ENCODE data around the gene PRPS1. TPM values are rescaled to one million over a fixed set of nuclear protein-coding genes. Genes with fewer than 3 reads are reported as not detected.

The PRPS1 gene
- total and polyA plus RNA-seq, 2 of the 13 experiments (the other 11 are each of a cell fraction or from before 2014, with no cell fraction given): 33.7 to 54.4 TPM

DNA sequence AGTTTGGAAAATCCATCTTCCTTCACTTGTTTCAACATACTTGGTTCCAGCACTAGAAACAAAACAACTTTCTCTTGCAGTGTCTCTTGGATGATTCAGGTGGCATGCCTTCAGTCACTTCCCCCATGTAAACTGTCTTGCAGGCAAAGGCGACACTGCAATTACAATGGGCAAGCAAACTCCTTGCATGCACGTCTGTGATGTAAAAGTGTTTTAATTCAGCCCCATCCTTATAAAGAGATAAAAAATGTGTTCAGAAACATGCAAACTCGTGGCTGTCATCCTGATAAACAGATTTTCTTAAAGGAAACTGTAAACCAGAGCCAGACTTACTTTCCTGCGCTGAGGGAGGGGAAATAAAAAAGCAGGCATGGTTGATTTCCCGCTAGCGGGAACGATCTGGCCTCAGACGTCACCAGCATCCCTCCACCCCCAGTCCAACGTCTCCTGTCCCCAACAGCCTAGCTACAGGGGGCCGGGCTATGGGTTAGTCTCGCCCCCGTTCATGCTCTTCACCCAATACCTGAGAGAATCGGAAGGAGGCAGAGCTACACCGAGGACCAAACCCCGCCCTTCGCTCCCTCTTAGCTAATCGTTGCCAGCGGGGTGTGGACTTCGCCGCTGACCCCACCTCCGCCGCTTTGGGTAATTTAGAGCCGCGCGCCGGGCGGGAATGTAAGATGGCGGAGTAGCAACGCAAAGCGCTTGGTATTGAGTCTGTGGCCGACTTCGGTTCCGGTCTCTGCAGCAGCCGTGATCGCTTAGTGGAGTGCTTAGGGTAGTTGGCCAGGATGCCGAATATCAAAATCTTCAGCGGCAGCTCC is at the start of gene PRPS1 (continued):
- TF ChIP-seq ZC3H4 (CRISPR knock-in tag; IDR thresholded peaks at IDR 0.05; ENCODE audit: borderline replicate concordance) (no peak), ZNF256 (CRISPR knock-in tag; conservative IDR thresholded peaks at IDR 0.05) (no peak), ZIK1 (CRISPR knock-in tag; IDR thresholded peaks at IDR 0.05; ENCODE audit: borderline replicate concordance, low read depth) (no peak), KDM1A (CRISPR knock-in tag; IDR thresholded peaks at IDR 0.05) (no peak), MAF1 (CRISPR knock-in tag; IDR thresholded peaks at IDR 0.05; ENCODE audit: borderline replicate concordance) (no peak), BHLHE40 (IDR thresholded peaks at IDR 0.05; ENCODE audit: low read length) (no peak), PITX1 (CRISPR knock-in tag; IDR thresholded peaks at IDR 0.05) (no peak), CBX5 (CRISPR knock-in tag; IDR thresholded peaks at IDR 0.05; ENCODE audit: borderline replicate concordance) (no peak), ZNF747 (CRISPR knock-in tag; IDR thresholded peaks at IDR 0.05; ENCODE audit: borderline replicate concordance) (no peak), ZNF572 (CRISPR knock-in tag; IDR thresholded peaks at IDR 0.05) (no peak), GATAD2A (CRISPR knock-in tag; IDR thresholded peaks at IDR 0.05) (no peak), ZNF605 (CRISPR knock-in tag; IDR thresholded peaks at IDR 0.05) (no peak), ZFY (CRISPR knock-in tag; IDR thresholded peaks at IDR 0.05) (peak; percentile 52; the same call in 1 of the 2 replicates), RFXAP (CRISPR knock-in tag; IDR thresholded peaks at IDR 0.05; ENCODE audit: borderline replicate concordance) (peak; percentile 39; the same call in 1 of the 2 replicates)
- TF ChIP-seq, protein P1, sequence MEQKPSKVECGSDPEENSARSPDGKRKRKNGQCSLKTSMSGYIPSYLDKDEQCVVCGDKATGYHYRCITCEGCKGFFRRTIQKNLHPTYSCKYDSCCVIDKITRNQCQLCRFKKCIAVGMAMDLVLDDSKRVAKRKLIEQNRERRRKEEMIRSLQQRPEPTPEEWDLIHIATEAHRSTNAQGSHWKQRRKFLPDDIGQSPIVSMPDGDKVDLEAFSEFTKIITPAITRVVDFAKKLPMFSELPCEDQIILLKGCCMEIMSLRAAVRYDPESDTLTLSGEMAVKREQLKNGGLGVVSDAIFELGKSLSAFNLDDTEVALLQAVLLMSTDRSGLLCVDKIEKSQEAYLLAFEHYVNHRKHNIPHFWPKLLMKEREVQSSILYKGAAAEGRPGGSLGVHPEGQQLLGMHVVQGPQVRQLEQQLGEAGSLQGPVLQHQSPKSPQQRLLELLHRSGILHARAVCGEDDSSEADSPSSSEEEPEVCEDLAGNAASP (CRISPR knock-in tag; IDR thresholded peaks at IDR 0.05; ENCODE audit: borderline replicate concordance): no peak
- TF ChIP-seq, protein P2, sequence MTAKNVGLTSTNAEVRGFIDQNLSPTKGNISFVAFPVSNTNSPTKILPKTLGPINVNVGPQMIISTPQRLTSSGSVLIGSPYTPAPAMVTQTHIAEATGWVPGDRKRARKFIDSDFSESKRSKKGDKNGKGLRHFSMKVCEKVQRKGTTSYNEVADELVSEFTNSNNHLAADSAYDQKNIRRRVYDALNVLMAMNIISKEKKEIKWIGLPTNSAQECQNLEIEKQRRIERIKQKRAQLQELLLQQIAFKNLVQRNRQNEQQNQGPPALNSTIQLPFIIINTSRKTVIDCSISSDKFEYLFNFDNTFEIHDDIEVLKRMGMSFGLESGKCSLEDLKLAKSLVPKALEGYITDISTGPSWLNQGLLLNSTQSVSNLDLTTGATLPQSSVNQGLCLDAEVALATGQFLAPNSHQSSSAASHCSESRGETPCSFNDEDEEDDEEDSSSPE (CRISPR knock-in tag; IDR thresholded peaks at IDR 0.05): peak; percentile 49; the same call in 1 of the 2 replicates
- TF ChIP-seq, protein P3, sequence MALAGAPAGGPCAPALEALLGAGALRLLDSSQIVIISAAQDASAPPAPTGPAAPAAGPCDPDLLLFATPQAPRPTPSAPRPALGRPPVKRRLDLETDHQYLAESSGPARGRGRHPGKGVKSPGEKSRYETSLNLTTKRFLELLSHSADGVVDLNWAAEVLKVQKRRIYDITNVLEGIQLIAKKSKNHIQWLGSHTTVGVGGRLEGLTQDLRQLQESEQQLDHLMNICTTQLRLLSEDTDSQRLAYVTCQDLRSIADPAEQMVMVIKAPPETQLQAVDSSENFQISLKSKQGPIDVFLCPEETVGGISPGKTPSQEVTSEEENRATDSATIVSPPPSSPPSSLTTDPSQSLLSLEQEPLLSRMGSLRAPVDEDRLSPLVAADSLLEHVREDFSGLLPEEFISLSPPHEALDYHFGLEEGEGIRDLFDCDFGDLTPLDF (CRISPR knock-in tag; IDR thresholded peaks at IDR 0.05): no peak
- TF ChIP-seq, protein P4, sequence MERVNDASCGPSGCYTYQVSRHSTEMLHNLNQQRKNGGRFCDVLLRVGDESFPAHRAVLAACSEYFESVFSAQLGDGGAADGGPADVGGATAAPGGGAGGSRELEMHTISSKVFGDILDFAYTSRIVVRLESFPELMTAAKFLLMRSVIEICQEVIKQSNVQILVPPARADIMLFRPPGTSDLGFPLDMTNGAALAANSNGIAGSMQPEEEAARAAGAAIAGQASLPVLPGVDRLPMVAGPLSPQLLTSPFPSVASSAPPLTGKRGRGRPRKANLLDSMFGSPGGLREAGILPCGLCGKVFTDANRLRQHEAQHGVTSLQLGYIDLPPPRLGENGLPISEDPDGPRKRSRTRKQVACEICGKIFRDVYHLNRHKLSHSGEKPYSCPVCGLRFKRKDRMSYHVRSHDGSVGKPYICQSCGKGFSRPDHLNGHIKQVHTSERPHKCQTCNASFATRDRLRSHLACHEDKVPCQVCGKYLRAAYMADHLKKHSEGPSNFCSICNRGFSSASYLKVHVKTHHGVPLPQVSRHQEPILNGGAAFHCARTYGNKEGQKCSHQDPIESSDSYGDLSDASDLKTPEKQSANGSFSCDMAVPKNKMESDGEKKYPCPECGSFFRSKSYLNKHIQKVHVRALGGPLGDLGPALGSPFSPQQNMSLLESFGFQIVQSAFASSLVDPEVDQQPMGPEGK (CRISPR knock-in tag; IDR thresholded peaks at IDR 0.05): no peak
- TF ChIP-seq, protein P5, sequence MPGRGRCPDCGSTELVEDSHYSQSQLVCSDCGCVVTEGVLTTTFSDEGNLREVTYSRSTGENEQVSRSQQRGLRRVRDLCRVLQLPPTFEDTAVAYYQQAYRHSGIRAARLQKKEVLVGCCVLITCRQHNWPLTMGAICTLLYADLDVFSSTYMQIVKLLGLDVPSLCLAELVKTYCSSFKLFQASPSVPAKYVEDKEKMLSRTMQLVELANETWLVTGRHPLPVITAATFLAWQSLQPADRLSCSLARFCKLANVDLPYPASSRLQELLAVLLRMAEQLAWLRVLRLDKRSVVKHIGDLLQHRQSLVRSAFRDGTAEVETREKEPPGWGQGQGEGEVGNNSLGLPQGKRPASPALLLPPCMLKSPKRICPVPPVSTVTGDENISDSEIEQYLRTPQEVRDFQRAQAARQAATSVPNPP (CRISPR knock-in tag; IDR thresholded peaks at IDR 0.05): no peak
- TF ChIP-seq, protein P6, sequence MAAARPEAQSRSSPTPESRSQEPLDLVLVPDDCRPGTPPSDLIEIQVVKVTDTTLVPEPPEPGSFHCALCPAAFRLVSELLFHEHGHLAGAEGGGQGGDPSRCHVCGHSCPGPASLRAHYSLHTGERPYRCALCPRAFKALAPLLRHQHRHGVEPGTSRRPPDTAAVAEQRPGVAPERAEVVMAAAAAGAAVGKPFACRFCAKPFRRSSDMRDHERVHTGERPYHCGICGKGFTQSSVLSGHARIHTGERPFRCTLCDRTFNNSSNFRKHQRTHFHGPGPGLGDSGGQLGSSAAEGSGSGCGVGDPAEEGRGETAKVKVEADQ (CRISPR knock-in tag; IDR thresholded peaks at IDR 0.05; ENCODE audit: borderline replicate concordance): no peak
- TF ChIP-seq, protein P7, sequence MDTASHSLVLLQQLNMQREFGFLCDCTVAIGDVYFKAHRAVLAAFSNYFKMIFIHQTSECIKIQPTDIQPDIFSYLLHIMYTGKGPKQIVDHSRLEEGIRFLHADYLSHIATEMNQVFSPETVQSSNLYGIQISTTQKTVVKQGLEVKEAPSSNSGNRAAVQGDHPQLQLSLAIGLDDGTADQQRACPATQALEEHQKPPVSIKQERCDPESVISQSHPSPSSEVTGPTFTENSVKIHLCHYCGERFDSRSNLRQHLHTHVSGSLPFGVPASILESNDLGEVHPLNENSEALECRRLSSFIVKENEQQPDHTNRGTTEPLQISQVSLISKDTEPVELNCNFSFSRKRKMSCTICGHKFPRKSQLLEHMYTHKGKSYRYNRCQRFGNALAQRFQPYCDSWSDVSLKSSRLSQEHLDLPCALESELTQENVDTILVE (CRISPR knock-in tag; IDR thresholded peaks at IDR 0.05): no peak

Data from HepG2 (cell line).